Mucosa of descending colon (tissue), 3 donors: ENCODE results near the gene RASA1. TPM values are rescaled to one million over a fixed set of nuclear protein-coding genes. Genes with fewer than 3 reads are reported as not detected.

Source experiments
- ATAC-seq: fragments of 200-7000 bp; cut with Tn5 transposase; one replicate; pipeline ENCODE4 v1.9.1; 2020; ENCODE audit warnings: mild to moderate bottlenecking, moderate library complexity
- DNase-seq, 3 donors: peaks; one replicate each; pipeline ENCODE4 v3.0.0-alpha.2; 2020
- H3K36me3 ChIP-seq: fragments of 200-600 bp; one replicate; pipeline ENCODE4 v1.8.0; 2021; ENCODE audit warnings: low read depth, mild to moderate bottlenecking
- H3K4me1 ChIP-seq: fragments of 200-600 bp; one replicate; pipeline ENCODE4 v1.8.0; 2021; ENCODE audit warnings: low read depth, mild to moderate bottlenecking
- H3K4me3 ChIP-seq: fragments of 200-600 bp; one replicate; pipeline ENCODE4 v1.8.0; 2021; ENCODE audit warnings: mild to moderate bottlenecking
- H3K9me3 ChIP-seq: fragments of 200-600 bp; one replicate; pipeline ENCODE4 v1.8.0; 2021; ENCODE audit warnings: mild to moderate bottlenecking
- CTCF ChIP-seq: fragments of 200-600 bp; IDR thresholded peaks from one replicate; pipeline ENCODE4 v1.8.0; 2022; ENCODE audit warnings: antibody characterized with exemption, mild to moderate bottlenecking
- intact Hi-C, 2 donors: fragments of 100-400 bp; cut with DNase I in 1 of 2; cut with micrococcal nuclease in 1 of 2; formaldehyde crosslinking; loops; one replicate each; pipeline versions ENCODE4 v1.11.0 to v1.11.1; 2022; cut with DNase I, micrococcal nuclease
- total RNA-seq, 3 donors: library from RNA; stranded (reverse); fragmentation: NEBNext Ultra II Directional in 2 of 3; extraction: Animal tissue kit (Norgen Biotek cat#: 25700) in 2 of 3; gene quantifications; one replicate each; pipeline versions ENCODE4 v1.2.1 to v1.2.4, GENCODE V29; 2021 to 2023
- donor health status: DM: no; HTN: no; CAD: no; lungs with moderate emphysema.
- donor health status: DM: no; HTN: no; CAD: no.
- donor health status: DM: no; HTN: yes; CAD: no.

RASA1 gene
- total RNA-seq, 3 donors from 2014 or later: 25.0 to 27.0 (median 25.8) TPM

- no peaks in the 10 kb centered on the region for H3K36me3 ChIP-seq
- no peak for TF ChIP-seq CTCF
- H3K4me3 ChIP-seq: no peak overlapping the region
- DNase-seq (no peak), ATAC-seq (no peak)
- intact Hi-C loops: no loop called here
- H3K4me1 ChIP-seq: no peaks in the 10 kb centered on the region
- no peaks in the 10 kb centered on the region for H3K9me3 ChIP-seq
Measured at GRCh38 chr5:87385802-87386201, 118.1 kb downstream of the RASA1 start.

- no peak for TF ChIP-seq CTCF
- H3K36me3 ChIP-seq: no peaks in the 10 kb centered on the region
- no peaks in the 10 kb centered on the region for H3K4me1 ChIP-seq
- no peaks in the 10 kb centered on the region for H3K9me3 ChIP-seq
- no peak for DNase-seq
- no peak overlapping the region for H3K4me3 ChIP-seq
- intact Hi-C loops: no loop called here
- ATAC-seq: no peak
Measured at GRCh38 chr5:87388129-87388528, 120.4 kb downstream of the RASA1 start.

- no peak for ATAC-seq
Measured at GRCh38 chr5:87389296-87390034, 121.8 kb downstream of the RASA1 start.

GRCh38 chr5:87390075-87390474 lies 122.4 kb downstream of the RASA1 start:
- DNase-seq: no peak
- TF ChIP-seq CTCF: no peak
- no peak for ATAC-seq
- H3K4me1 ChIP-seq: no peaks in the 10 kb centered on the region
- no peaks in the 10 kb centered on the region for H3K36me3 ChIP-seq
- no peaks in the 10 kb centered on the region for H3K9me3 ChIP-seq
- no peak overlapping the region for H3K4me3 ChIP-seq
- intact Hi-C loops: no loop called here

More at GRCh38 chr5:87389296-87390034, 121.8 kb downstream of the RASA1 start:
- no peak for DNase-seq
- no peaks in the 10 kb centered on the region for H3K4me1 ChIP-seq
- H3K9me3 ChIP-seq: no peaks in the 10 kb centered on the region
- TF ChIP-seq CTCF: no peak
- H3K36me3 ChIP-seq: no peaks in the 10 kb centered on the region
- intact Hi-C loops: no loop called here
- H3K4me3 ChIP-seq: no peak overlapping the region

GRCh38 chr5:87390576-87391199 lies 123.0 kb downstream of the RASA1 start:
- H3K4me3 ChIP-seq: no peak overlapping the region
- DNase-seq (no peak), ATAC-seq (no peak)
- no peaks in the 10 kb centered on the region for H3K4me1 ChIP-seq
- no peaks in the 10 kb centered on the region for H3K9me3 ChIP-seq
- no peaks in the 10 kb centered on the region for H3K36me3 ChIP-seq
- TF ChIP-seq CTCF: no peak
- intact Hi-C loops: no loop called here
